Measurements from ENCODE around the gene EYA2. TPM values are rescaled to one million over a fixed set of nuclear protein-coding genes. Genes with fewer than 3 reads are reported as not detected.
"Not testable (repeated sequence)": the region's sequence is repeated elsewhere in the genome, so short reads cannot be mapped to it uniquely, and the experiment has no call there.

EYA2 gene
- total RNA-seq, 1 donor from 2014 or later: 1.8 TPM

GRCh38 chr20:47174456-47175243 is 280.0 kb downstream of the EYA2 start:
- Histone ChIP-seq H3K27me3 (no peaks in the 10 kb centered on the region), H3K9ac (no peak overlapping the region), H3K27ac (no peak overlapping the region), H3K79me2 (ENCODE audit: low read depth) (no peaks in the 10 kb centered on the region), H4K20me1 (ENCODE audit: low read depth) (no peaks in the 10 kb centered on the region), H3K4me1 (peaks cover 17% of the 10 kb centered on the region), H3K9me3 (ENCODE audit: low read depth) (no peaks in the 10 kb centered on the region), H3K4me3 (no peak overlapping the region), H3F3A (ENCODE audit: low read depth) (peaks cover 5% of the 10 kb centered on the region), H3K36me3 (no peaks in the 10 kb centered on the region), H2AFZ (replicated peaks) (no peak overlapping the region), H3K4me2 (no peak overlapping the region)
- Mint-ChIP-seq H3K4me3 (no peak overlapping the region), H3K9me3 (peaks cover 3% of the 10 kb centered on the region), H3K36me3 (no peaks in the 10 kb centered on the region), H3K27ac (no peak overlapping the region), H3K27me3 (ENCODE audit: insufficient read depth, low read depth) (peaks cover 2% of the 10 kb centered on the region), H3K4me1 (peaks cover 15% of the 10 kb centered on the region)
- no peak for DNase-seq (ENCODE audit: low spot score)
- TF ChIP-seq, protein P1, sequence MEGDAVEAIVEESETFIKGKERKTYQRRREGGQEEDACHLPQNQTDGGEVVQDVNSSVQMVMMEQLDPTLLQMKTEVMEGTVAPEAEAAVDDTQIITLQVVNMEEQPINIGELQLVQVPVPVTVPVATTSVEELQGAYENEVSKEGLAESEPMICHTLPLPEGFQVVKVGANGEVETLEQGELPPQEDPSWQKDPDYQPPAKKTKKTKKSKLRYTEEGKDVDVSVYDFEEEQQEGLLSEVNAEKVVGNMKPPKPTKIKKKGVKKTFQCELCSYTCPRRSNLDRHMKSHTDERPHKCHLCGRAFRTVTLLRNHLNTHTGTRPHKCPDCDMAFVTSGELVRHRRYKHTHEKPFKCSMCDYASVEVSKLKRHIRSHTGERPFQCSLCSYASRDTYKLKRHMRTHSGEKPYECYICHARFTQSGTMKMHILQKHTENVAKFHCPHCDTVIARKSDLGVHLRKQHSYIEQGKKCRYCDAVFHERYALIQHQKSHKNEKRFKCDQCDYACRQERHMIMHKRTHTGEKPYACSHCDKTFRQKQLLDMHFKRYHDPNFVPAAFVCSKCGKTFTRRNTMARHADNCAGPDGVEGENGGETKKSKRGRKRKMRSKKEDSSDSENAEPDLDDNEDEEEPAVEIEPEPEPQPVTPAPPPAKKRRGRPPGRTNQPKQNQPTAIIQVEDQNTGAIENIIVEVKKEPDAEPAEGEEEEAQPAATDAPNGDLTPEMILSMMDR (IDR thresholded peaks at IDR 0.05): no peak
- TF ChIP-seq EZH2 (IDR thresholded peaks at IDR 0.05) (no peak), EZH2phosphoT487 (IDR thresholded peaks at IDR 0.05) (no peak)

DNA sequence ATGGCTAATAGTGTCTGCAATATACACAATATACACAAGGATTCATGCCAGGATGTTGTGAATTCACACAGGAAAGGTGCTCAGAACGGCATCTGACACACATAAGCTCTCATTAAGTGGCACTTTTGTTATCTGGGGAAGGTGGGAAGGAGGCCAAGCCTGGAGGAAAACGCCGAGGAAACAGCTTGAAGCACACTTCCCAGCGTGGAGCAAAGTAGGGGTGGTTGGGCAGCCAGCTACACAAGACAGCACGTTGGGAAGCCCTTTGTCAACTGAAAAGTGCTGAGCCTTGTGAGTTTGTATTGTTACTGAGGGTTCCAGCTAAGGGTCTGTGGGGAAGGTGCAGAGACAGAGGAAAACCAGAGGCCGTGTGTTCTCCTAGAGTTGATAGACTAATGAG is 280.9 kb downstream of the EYA2 start:
- Histone ChIP-seq H3K79me2 (ENCODE audit: low read depth) (no peaks in the 10 kb centered on the region), H3K36me3 (no peaks in the 10 kb centered on the region), H3K27me3 (no peaks in the 10 kb centered on the region), H3K4me3 (no peak overlapping the region), H3K27ac (peak overlapping the region; percentile 46), H3K9me3 (ENCODE audit: low read depth) (no peaks in the 10 kb centered on the region), H3F3A (ENCODE audit: low read depth) (peaks cover 5% of the 10 kb centered on the region), H3K4me2 (peak overlapping the region; percentile 38), H2AFZ (replicated peaks) (peak overlapping the region; percentile 94), H3K4me1 (peaks cover 17% of the 10 kb centered on the region), H3K9ac (no peak overlapping the region), H4K20me1 (ENCODE audit: low read depth) (no peaks in the 10 kb centered on the region)
- DNase-seq (ENCODE audit: low spot score): peak; percentile 22
- no peak for TF ChIP-seq EZH2phosphoT487 (IDR thresholded peaks at IDR 0.05)
- TF ChIP-seq, protein P1 (IDR thresholded peaks at IDR 0.05): no peak
- no peak for TF ChIP-seq EZH2 (IDR thresholded peaks at IDR 0.05)
- H3K36me3 Mint-ChIP-seq: no peaks in the 10 kb centered on the region
- H3K27me3 Mint-ChIP-seq (ENCODE audit: insufficient read depth, low read depth): peaks cover 3% of the 10 kb centered on the region
- peaks cover 15% of the 10 kb centered on the region for H3K4me1 Mint-ChIP-seq
- peaks cover 3% of the 10 kb centered on the region for H3K9me3 Mint-ChIP-seq
- H3K27ac Mint-ChIP-seq: no peak overlapping the region
- H3K4me3 Mint-ChIP-seq: no peak overlapping the region

DNA sequence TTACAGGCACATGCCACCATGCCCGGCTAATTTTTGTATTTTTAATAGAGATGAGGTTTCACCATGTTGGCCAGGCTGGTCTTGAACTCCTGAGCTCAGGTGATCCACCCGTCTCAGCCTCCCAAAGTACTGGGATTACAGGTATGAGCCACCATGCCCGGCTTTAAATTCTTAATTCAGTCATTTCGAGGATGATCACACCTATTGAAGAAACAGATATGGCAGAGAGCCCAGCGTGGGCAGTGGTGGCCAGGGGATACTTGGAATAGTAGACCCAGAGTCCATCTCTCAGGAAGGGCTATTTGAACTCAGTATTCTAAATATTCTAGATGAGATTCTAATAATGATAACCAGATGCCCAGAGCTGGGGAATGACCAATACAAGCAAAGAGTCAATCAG is 281.6 kb downstream of the EYA2 start:
- H3F3A ChIP-seq (ENCODE audit: low read depth); H4K20me1 ChIP-seq (ENCODE audit: low read depth); H3K9ac ChIP-seq; H3K79me2 ChIP-seq (ENCODE audit: low read depth); H3K36me3 ChIP-seq; H3K4me3 Mint-ChIP-seq; H3K27ac Mint-ChIP-seq; H3K36me3 Mint-ChIP-seq; H3K4me1 Mint-ChIP-seq; H3K9me3 Mint-ChIP-seq; H2AFZ ChIP-seq (replicated peaks); H3K4me3 ChIP-seq; DNase-seq (ENCODE audit: low spot score); H3K27ac ChIP-seq; H3K9me3 ChIP-seq (ENCODE audit: low read depth); H3K27me3 ChIP-seq; H3K27me3 Mint-ChIP-seq (ENCODE audit: insufficient read depth, low read depth); H3K4me2 ChIP-seq: not testable (repeated sequence)
- H3K4me1 ChIP-seq: peaks cover 11% of the 10 kb centered on the region

GRCh38 chr20:47178277-47178676 is 283.6 kb downstream of the EYA2 start:
- H3K4me3 Mint-ChIP-seq: no peak overlapping the region
- H3K79me2 ChIP-seq (ENCODE audit: low read depth): no peaks in the 10 kb centered on the region
- H3K9ac ChIP-seq: no peak overlapping the region
- no peaks in the 10 kb centered on the region for H3K9me3 ChIP-seq (ENCODE audit: low read depth)
- H3K27ac ChIP-seq: no peak overlapping the region
- no peak overlapping the region for H3K4me3 ChIP-seq
- no peaks in the 10 kb centered on the region for H3K36me3 Mint-ChIP-seq
- peaks cover 9% of the 10 kb centered on the region for H3K4me1 ChIP-seq
- no peak overlapping the region for H2AFZ ChIP-seq (replicated peaks)
- no peak overlapping the region for H3K27ac Mint-ChIP-seq
- H3K9me3 Mint-ChIP-seq: no peaks in the 10 kb centered on the region
- H3K4me2 ChIP-seq: no peak overlapping the region
- H3K27me3 ChIP-seq: no peaks in the 10 kb centered on the region
- no peak for DNase-seq (ENCODE audit: low spot score)
- no peaks in the 10 kb centered on the region for H3K36me3 ChIP-seq
- H4K20me1 ChIP-seq (ENCODE audit: low read depth): no peaks in the 10 kb centered on the region
- TF ChIP-seq EZH2phosphoT487 (IDR thresholded peaks at IDR 0.05) (no peak), EZH2 (IDR thresholded peaks at IDR 0.05) (no peak)
- TF ChIP-seq, protein P1 (IDR thresholded peaks at IDR 0.05): no peak
- H3K27me3 Mint-ChIP-seq (ENCODE audit: insufficient read depth, low read depth): peaks cover 4% of the 10 kb centered on the region
- no peaks in the 10 kb centered on the region for H3F3A ChIP-seq (ENCODE audit: low read depth)
- H3K4me1 Mint-ChIP-seq: peaks cover 8% of the 10 kb centered on the region
